Lung (tissue), 12 donors: ENCODE results near the gene RRP15. TPM values are rescaled to one million over a fixed set of nuclear protein-coding genes. Genes with fewer than 3 reads are reported as not detected.

Source experiments
- ATAC-seq: fragments of 200-7000 bp; cut with Tn5 transposase; one replicate; pipeline ENCODE4 v1.9.1; 2020; ENCODE audit warnings: moderate number of reproducible peaks; ENCODE audit not compliant: insufficient read depth, low FRiP score
- DNase-seq, 3 donors: peaks; one replicate each; pipeline ENCODE4 v3.0.0-alpha.2; 2013 to 2017
- H3K27ac ChIP-seq, 2 donors: one replicate each; pipeline ENCODE4 v1.5.1; 2013; ENCODE audit warnings: mild to moderate bottlenecking in 2 of 2, moderate library complexity in 2 of 2, control low read depth in 1 of 2, inconsistent platforms in 1 of 2, low read depth in 1 of 2, low read length in 1 of 2
- H3K27me3 ChIP-seq, 3 donors: one replicate each; pipeline ENCODE4 v1.5.1; 2013; ENCODE audit warnings: low read length in 2 of 3; ENCODE audit not compliant: control insufficient read depth in 3 of 3, insufficient read depth in 3 of 3
- H3K36me3 ChIP-seq, 4 donors: one replicate each; pipeline ENCODE4 v1.5.1; 2013; ENCODE audit warnings: low read length in 4 of 4, mild to moderate bottlenecking in 1 of 4, moderate library complexity in 1 of 4; ENCODE audit not compliant: control insufficient read depth in 4 of 4, insufficient read depth in 4 of 4
- H3K4me1 ChIP-seq, 5 donors: one replicate each; pipeline ENCODE4 v1.5.1; 2013; ENCODE audit warnings: low read length in 5 of 5, mild to moderate bottlenecking in 2 of 5, moderate library complexity in 1 of 5; ENCODE audit not compliant: control insufficient read depth in 5 of 5, insufficient read depth in 5 of 5
- H3K4me3 ChIP-seq: one replicate; pipeline ENCODE4 v1.5.1; 2013; ENCODE audit warnings: mild to moderate bottlenecking, control low read depth, moderate library complexity
- H3K9ac ChIP-seq, 2 donors: one replicate each; pipeline ENCODE4 v1.5.1; 2013; ENCODE audit warnings: low read length in 2 of 2, control low read depth in 1 of 2; ENCODE audit not compliant: insufficient read depth in 1 of 2
- H3K9me3 ChIP-seq, 4 donors: one replicate each; pipeline ENCODE4 v1.5.1; 2013; ENCODE audit warnings: low read length in 3 of 4, mild to moderate bottlenecking in 1 of 4, moderate library complexity in 1 of 4; ENCODE audit not compliant: control insufficient read depth in 4 of 4, insufficient read depth in 3 of 4
- WGBS, 2 donors: extraction: QIAGEN DNeasy Blood & Tissue Kit; methylation state at CpG; one replicate each; pipeline ENCODE4 v1.1.7; 2013; 5-methylcytosine and 5-hydroxymethylcytosine counted together
- polyA plus RNA-seq, 2 donors: library from polyadenylated mRNA; stranded (reverse); fragments of 200-250 nt; gene quantifications; one replicate each; pipeline ENCODE4 v1.2.1, GENCODE V29; 2013
- total RNA-seq, 2 donors: library from RNA; depleted of rRNA in 1 of 2; stranded (reverse); fragments of >200 nt in 1 of 2; gene quantifications; one replicate each; pipeline ENCODE4 v1.2.1, GENCODE V29; 2014 to 2021
- TF ChIP-seq, protein P1 (sequence below): IDR thresholded peaks from 2 replicates; pipeline ENCODE4 v1.5.1; 2012; ENCODE audit warnings: mild to moderate bottlenecking; ENCODE audit errors: control extremely low read depth, extremely low read depth
- donor health status: control.
- donor health status: control.
- donor health status: Bipolar disorder and iron deficiency.
- donor health status: healthy.
- donor health status: DM: yes; HTN: yes; CAD: no.

The RRP15 gene
- total and polyA plus RNA-seq, 4 donors, result 3.5 to 17.1 (median 8.2) TPM

DNA sequence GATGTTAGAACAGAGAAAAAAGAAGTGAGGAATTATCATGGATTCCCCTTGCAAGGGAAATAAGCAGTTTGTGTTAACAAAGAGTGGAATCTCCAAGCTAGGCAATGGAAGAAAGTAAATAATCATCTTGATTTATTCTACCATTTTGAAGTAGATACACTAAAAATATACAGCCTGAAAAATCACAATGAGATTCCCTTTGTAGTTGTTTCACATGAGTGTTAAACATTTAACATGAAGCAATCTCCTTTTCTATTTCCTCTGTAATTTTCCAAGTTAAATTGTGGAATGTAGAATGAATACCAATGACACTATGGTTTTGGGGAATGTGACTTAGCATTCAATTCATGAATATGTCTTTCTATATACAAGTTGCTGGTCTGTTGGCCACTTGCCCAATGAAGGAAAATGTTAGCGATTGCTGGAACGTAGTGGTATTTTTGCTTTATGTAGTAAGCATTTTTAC is 65.7 kb downstream of the RRP15 start:
- ATAC-seq (no peak), DNase-seq (peak; percentile 70 to 91 (median 88))
- WGBS, 2 donors, result 1 to 3% methylated on average over 2 of the region's 2 CpGs
- peaks cover 0 to 4% (median 2%) of the 10 kb centered on the region in 4 donors for H3K36me3 ChIP-seq
- no peak overlapping the region for H3K27ac ChIP-seq
- no peaks in the 10 kb centered on the region for H3K27me3 ChIP-seq
- H3K9ac ChIP-seq, result peak overlapping the region in 1 of 2 donors; percentile 75
- H3K4me1 ChIP-seq, result peaks cover 2 to 41% (median 8%) of the 10 kb centered on the region in 5 donors
- no peaks in the 10 kb centered on the region for H3K9me3 ChIP-seq
- no peak overlapping the region for H3K4me3 ChIP-seq
- TF ChIP-seq, protein P1, sequence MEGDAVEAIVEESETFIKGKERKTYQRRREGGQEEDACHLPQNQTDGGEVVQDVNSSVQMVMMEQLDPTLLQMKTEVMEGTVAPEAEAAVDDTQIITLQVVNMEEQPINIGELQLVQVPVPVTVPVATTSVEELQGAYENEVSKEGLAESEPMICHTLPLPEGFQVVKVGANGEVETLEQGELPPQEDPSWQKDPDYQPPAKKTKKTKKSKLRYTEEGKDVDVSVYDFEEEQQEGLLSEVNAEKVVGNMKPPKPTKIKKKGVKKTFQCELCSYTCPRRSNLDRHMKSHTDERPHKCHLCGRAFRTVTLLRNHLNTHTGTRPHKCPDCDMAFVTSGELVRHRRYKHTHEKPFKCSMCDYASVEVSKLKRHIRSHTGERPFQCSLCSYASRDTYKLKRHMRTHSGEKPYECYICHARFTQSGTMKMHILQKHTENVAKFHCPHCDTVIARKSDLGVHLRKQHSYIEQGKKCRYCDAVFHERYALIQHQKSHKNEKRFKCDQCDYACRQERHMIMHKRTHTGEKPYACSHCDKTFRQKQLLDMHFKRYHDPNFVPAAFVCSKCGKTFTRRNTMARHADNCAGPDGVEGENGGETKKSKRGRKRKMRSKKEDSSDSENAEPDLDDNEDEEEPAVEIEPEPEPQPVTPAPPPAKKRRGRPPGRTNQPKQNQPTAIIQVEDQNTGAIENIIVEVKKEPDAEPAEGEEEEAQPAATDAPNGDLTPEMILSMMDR, result no peak

DNA sequence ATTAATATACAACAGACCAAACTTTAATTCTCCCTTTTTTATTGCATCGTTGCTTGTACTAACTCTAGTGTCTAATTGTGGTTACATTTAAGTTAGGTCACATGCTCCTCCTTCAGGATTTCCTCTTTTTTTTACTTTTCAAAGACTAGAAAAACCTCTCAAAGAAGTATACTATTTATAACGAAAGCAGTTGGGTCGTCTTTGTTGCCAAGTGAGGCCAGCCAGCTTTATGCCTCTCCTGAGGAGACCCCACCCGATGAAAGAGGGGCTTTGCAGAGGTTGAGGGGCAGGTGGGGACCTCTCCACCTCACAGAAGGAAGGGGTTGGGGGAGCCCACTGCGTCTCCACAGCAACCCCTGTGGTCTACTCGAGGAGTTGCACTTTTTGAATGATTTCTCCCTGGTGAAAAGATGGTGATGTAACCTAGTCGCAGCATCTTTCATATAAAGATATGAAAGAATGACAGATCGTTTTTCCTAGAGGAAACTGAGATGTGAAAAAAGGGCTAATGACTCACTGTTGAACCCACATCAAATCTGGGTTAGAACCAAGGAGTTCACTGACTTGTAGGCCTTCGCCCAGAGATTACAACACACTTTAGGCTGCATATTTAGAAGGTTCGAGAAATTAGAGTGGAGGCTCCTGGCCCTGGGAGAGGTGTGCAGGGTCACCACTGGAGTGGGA is 66.4 kb downstream of the RRP15 start:
- TF ChIP-seq, protein P1, result no peak
- DNase-seq (peak; percentile 67 to 76 (median 75)), ATAC-seq (peak; percentile 35)
- peak overlapping the region in 1 of 2 donors; percentile 88 for H3K27ac ChIP-seq
- 13 to 14% methylated on average over 10 of the region's 10 CpGs for WGBS, 2 donors
- H3K4me1 ChIP-seq, result peaks cover 2 to 41% (median 8%) of the 10 kb centered on the region in 5 donors
- no peak overlapping the region for H3K4me3 ChIP-seq
- peaks cover 0 to 4% (median 2%) of the 10 kb centered on the region in 4 donors for H3K36me3 ChIP-seq
- peak overlapping the region in 1 of 2 donors; percentile 75 for H3K9ac ChIP-seq
- H3K27me3 ChIP-seq, result no peaks in the 10 kb centered on the region
- H3K9me3 ChIP-seq, result no peaks in the 10 kb centered on the region

DNA sequence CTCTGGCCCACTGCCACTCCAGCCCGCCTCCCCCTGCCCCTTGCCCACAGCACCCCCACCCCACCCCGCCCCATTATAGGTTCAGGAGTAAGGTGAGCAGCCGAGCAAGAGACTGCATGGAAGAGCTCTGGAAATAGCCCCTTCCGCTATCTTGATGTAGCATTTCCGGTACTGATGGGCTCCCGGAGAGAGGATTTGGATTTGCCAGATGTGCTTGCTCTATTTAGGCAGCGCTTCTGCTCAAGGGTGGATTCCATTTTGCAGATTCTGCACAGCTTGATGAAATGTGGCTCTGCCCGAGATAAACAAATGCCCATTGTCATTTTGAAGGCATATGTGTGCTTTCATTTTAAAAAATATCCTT is 67.0 kb downstream of the RRP15 start:
- no peaks in the 10 kb centered on the region for H3K9me3 ChIP-seq
- WGBS, 2 donors, result 76 to 81% methylated on average over 8 of the region's 8 CpGs
- no peak overlapping the region for H3K4me3 ChIP-seq
- peaks cover 0 to 6% (median 2%) of the 10 kb centered on the region in 4 donors for H3K36me3 ChIP-seq
- no peak overlapping the region for H3K9ac ChIP-seq
- no peaks in the 10 kb centered on the region for H3K27me3 ChIP-seq
- no peak for DNase-seq
- TF ChIP-seq, protein P1, result no peak
- H3K27ac ChIP-seq, result no peak overlapping the region
- H3K4me1 ChIP-seq, result peaks cover 2 to 41% (median 9%) of the 10 kb centered on the region in 5 donors
- ATAC-seq, result no peak
